Astrocyte (in vitro differentiated cells and primary cell): ENCODE data around the gene CD19.

Source experiments
- CTCF ChIP-seq: IDR thresholded peaks from 2 replicates; pipeline ENCODE4 v1.5.1; 2011; ENCODE audit warnings: low read depth, mild to moderate bottlenecking, inconsistent platforms, low read length, moderate library complexity; ENCODE audit not compliant: insufficient read depth
- EZH2 ChIP-seq: IDR thresholded peaks from 2 replicates; pipeline ENCODE4 v1.6.1; 2012; ENCODE audit warnings: mild to moderate bottlenecking, low read length, inconsistent platforms; ENCODE audit not compliant: insufficient read depth

- no peak for TF ChIP-seq CTCF
- no peak for TF ChIP-seq EZH2
These were observed 8.6 kb upstream of the CD19 start for GRCh38 chr16:28923231-28923587.
